H1 (cell line): ENCODE measurements around the gene MC4R. TPM values are rescaled to one million over a fixed set of nuclear protein-coding genes. Genes with fewer than 3 reads are reported as not detected.
A peak's percentile ranks its signal among the peaks of the same experiment; 100 is the strongest.

ENCODE experiments used
- CTCF ChIA-PET: fragments of 300-600 bp; sonication (Branson Sonifier 250); formaldehyde crosslinking; loops from one replicate; lab custom pipeline; 2021; ENCODE audit not compliant: partially characterized antibody; lab: Charles Lee
- POLR2A ChIA-PET: fragments of 300-600 bp; sonication (Branson Sonifier 250); formaldehyde crosslinking; loops from one replicate; lab custom pipeline; 2021; ENCODE audit warnings: inconsistent platforms; ENCODE audit not compliant: partially characterized antibody; lab: Charles Lee
- DNase-seq, 2 experiments: peaks; one replicate each; pipeline versions ENCODE4 v3.0.0 to v3.0.0-alpha.2; 2010 to 2022; ENCODE audit warnings: low spot score in 2 of 2, low read depth in 1 of 2, mixed read lengths in 1 of 2
- FAIRE-seq: peaks from 2 replicates; lab custom pipeline; 2011; peaks lifted over from hg19 to GRCh38; lab: Jason Lieb, UNC
- H2AFZ ChIP-seq: 2 replicates; pipeline ENCODE4 v1.8.1; 2012; ENCODE audit warnings: low read length, inconsistent platforms
- H2AK5ac ChIP-seq: 2 replicates; pipeline ENCODE4 v1.6.1; 2013; ENCODE audit warnings: low read depth, low read length
- H2BK120ac ChIP-seq: replicated peaks from 2 replicates; pipeline ENCODE3; 2013; ENCODE audit warnings: low read depth, low read length, inconsistent platforms
- H2BK12ac ChIP-seq: 2 replicates; pipeline ENCODE4 v1.6.1; 2013; ENCODE audit warnings: low read depth, low read length
- H2BK15ac ChIP-seq: 2 replicates; pipeline ENCODE4 v1.6.1; 2013; ENCODE audit warnings: low read length
- H2BK20ac ChIP-seq: 2 replicates; pipeline ENCODE4 v1.6.1; 2013; ENCODE audit warnings: low read length
- H2BK5ac ChIP-seq: 2 replicates; pipeline ENCODE4 v1.6.1; 2013; ENCODE audit warnings: low read depth, low read length
- H3K14ac ChIP-seq: 2 replicates; pipeline ENCODE4 v1.6.1; 2013; ENCODE audit warnings: inconsistent platforms; ENCODE audit not compliant: insufficient read length
- H3K18ac ChIP-seq: 2 replicates; pipeline ENCODE4 v1.6.1; 2013; ENCODE audit warnings: low read length; ENCODE audit errors: extremely low read depth
- H3K23ac ChIP-seq: 2 replicates; pipeline ENCODE4 v1.6.1; 2013; ENCODE audit warnings: inconsistent platforms; ENCODE audit not compliant: insufficient read length
- H3K23me2 ChIP-seq: 2 replicates; pipeline ENCODE4 v1.6.1; 2013; ENCODE audit warnings: low read depth, low read length
- H3K27ac ChIP-seq: 2 replicates; pipeline ENCODE4 v1.6.1; 2011; ENCODE audit warnings: low read depth, low read length, inconsistent platforms
- H3K27me3 ChIP-seq, 4 experiments: replicated peaks in 1 of 4; 1 replicate in 1 of 4; 2 replicates in 3 of 4; pipeline versions ENCODE4 v1.6.1 to v1.8.1; 2011 to 2013; ENCODE audit warnings: low read length in 3 of 4, mild to moderate bottlenecking in 3 of 4, inconsistent platforms in 2 of 4, mixed read lengths in 2 of 4, moderate library complexity in 1 of 4; ENCODE audit not compliant: control insufficient read depth in 3 of 4, insufficient read depth in 3 of 4; ENCODE audit errors: extremely low read depth in 1 of 4
- H3K36me3 ChIP-seq, 4 experiments: 2 replicates each; pipeline versions ENCODE4 v1.6.1 to v1.8.1; 2011 to 2013; ENCODE audit warnings: mild to moderate bottlenecking in 4 of 4, low read length in 3 of 4, moderate library complexity in 2 of 4, control low read depth in 1 of 4, inconsistent platforms in 1 of 4; ENCODE audit not compliant: insufficient read depth in 4 of 4, control insufficient read depth in 2 of 4
- H3K4ac ChIP-seq: replicated peaks from 2 replicates; pipeline ENCODE3; 2013; ENCODE audit warnings: low read length, low read depth, mixed read lengths, inconsistent platforms; ENCODE audit not compliant: insufficient read length
- H3K4me1 ChIP-seq, 4 experiments: replicated peaks in 1 of 4; 1 replicate in 1 of 4; 2 replicates in 3 of 4; pipeline versions ENCODE4 v1.6.1 to v1.8.1; 2011 to 2013; ENCODE audit warnings: low read length in 3 of 4, inconsistent platforms in 2 of 4, mixed read lengths in 1 of 4; ENCODE audit not compliant: insufficient read depth in 4 of 4, control insufficient read depth in 3 of 4
- H3K4me2 ChIP-seq, 2 experiments: 2 replicates each; pipeline versions ENCODE4 v1.6.1 to v1.8.1; 2011 to 2013; ENCODE audit warnings: low read depth in 2 of 2, low read length in 2 of 2, control low read depth in 1 of 2, inconsistent platforms in 1 of 2, mild to moderate bottlenecking in 1 of 2; ENCODE audit not compliant: insufficient read depth in 1 of 2
- H3K4me3 ChIP-seq, 4 experiments: fragments of 200-600, 300-600 bp in 1 of 4; sonication (generic), shearing (Covaris generic), sonication (Bioruptor Twin) in 1 of 4; 2 replicates each; pipeline versions ENCODE4 v1.5.1 to v1.8.1; 2011 to 2016; ENCODE audit warnings: low read length in 4 of 4, low read depth in 3 of 4, control low read depth in 2 of 4, inconsistent platforms in 2 of 4, mild to moderate bottlenecking in 2 of 4, mixed read lengths in 1 of 4, moderate library complexity in 1 of 4; ENCODE audit not compliant: insufficient read depth in 2 of 4; ENCODE audit errors: extremely low read depth in 1 of 4
- H3K56ac ChIP-seq: replicated peaks from 2 replicates; pipeline ENCODE3; 2013; ENCODE audit warnings: low read depth, mild to moderate bottlenecking, mixed read lengths, low read length, inconsistent platforms; ENCODE audit not compliant: insufficient read length
- H3K79me1 ChIP-seq: 2 replicates; pipeline ENCODE4 v1.6.1; 2013; ENCODE audit warnings: low read depth, low read length, control low read depth
- H3K79me2 ChIP-seq, 2 experiments: 2 replicates each; pipeline versions ENCODE4 v1.6.1 to v1.8.1; 2012 to 2013; ENCODE audit warnings: low read length in 2 of 2, mild to moderate bottlenecking in 2 of 2, inconsistent platforms in 1 of 2; ENCODE audit not compliant: insufficient read depth in 2 of 2, control insufficient read depth in 1 of 2
- H3K9ac ChIP-seq, 4 experiments: replicated peaks in 1 of 4; 1 replicate in 1 of 4; 2 replicates in 3 of 4; pipeline versions ENCODE4 v1.6.1 to v1.8.1; 2011 to 2013; ENCODE audit warnings: low read depth in 3 of 4, low read length in 3 of 4, control low read depth in 2 of 4, mild to moderate bottlenecking in 2 of 4, moderate library complexity in 2 of 4, inconsistent platforms in 1 of 4; ENCODE audit errors: extremely low read depth in 1 of 4
- H3K9me3 ChIP-seq, 2 experiments: 2 replicates each; pipeline versions ENCODE4 v1.6.1 to v1.8.1; 2012 to 2013; ENCODE audit warnings: mild to moderate bottlenecking in 2 of 2, moderate library complexity in 2 of 2, control low read depth in 1 of 2, inconsistent platforms in 1 of 2, low read depth in 1 of 2, low read length in 1 of 2, mixed read lengths in 1 of 2; ENCODE audit not compliant: insufficient read depth in 2 of 2
- H4K20me1 ChIP-seq, 2 experiments: replicated peaks in 1 of 2; 2 replicates each; pipeline versions ENCODE3 to v1.8.1; 2011 to 2013; ENCODE audit warnings: inconsistent platforms in 2 of 2, low read length in 2 of 2, mild to moderate bottlenecking in 1 of 2; ENCODE audit not compliant: insufficient read depth in 2 of 2, control insufficient read depth in 1 of 2
- H4K5ac ChIP-seq: 2 replicates; pipeline ENCODE4 v1.6.1; 2013; ENCODE audit warnings: low read length, low read depth, mixed read lengths, inconsistent platforms; ENCODE audit not compliant: insufficient read length
- H4K8ac ChIP-seq: 2 replicates; pipeline ENCODE4 v1.8.0; 2013; ENCODE audit warnings: mild to moderate bottlenecking, moderate library complexity, low read length, inconsistent platforms; ENCODE audit not compliant: insufficient read depth; ENCODE audit errors: extremely low read depth
- H4K91ac ChIP-seq: replicated peaks from 2 replicates; pipeline ENCODE3; 2013; ENCODE audit warnings: low read length, mixed read lengths, inconsistent platforms; ENCODE audit not compliant: insufficient read length
- ASH2L ChIP-seq: fragments of 200-600, 300-600 bp; sonication (generic); IDR thresholded peaks from one replicate; pipeline ENCODE4 v1.7.1; 2017; ENCODE audit warnings: low read length
- CREB1 ChIP-seq: IDR thresholded peaks from 2 replicates; pipeline ENCODE4 v1.6.1; 2012; ENCODE audit warnings: inconsistent platforms
- CTCF ChIP-seq, 3 experiments: IDR thresholded peaks; 1 replicate in 2 of 3; 2 replicates in 1 of 3; pipeline versions ENCODE4 v1.5.1 to v1.6.1; 2011; ENCODE audit warnings: low read length in 3 of 3, mild to moderate bottlenecking in 3 of 3, inconsistent platforms in 2 of 3, low read depth in 1 of 3, moderate library complexity in 1 of 3; ENCODE audit not compliant: insufficient read depth in 1 of 3; ENCODE audit errors: control extremely low read depth in 1 of 3
- FOSL1 ChIP-seq: IDR thresholded peaks from 2 replicates; pipeline ENCODE4 v1.6.1; 2011; ENCODE audit warnings: mild to moderate bottlenecking, low read depth, low read length, moderate library complexity; ENCODE audit not compliant: insufficient read depth
- HDAC6 ChIP-seq: IDR thresholded peaks from one replicate; pipeline ENCODE4 v1.7.1; 2012; ENCODE audit warnings: low read depth, mild to moderate bottlenecking, inconsistent platforms, low read length, moderate library complexity
- RXRA ChIP-seq: IDR thresholded peaks from 2 replicates; pipeline ENCODE4 v1.6.1; 2011; ENCODE audit warnings: low read depth, mild to moderate bottlenecking, low read length, moderate library complexity; ENCODE audit not compliant: insufficient read depth
- SP4 ChIP-seq: IDR thresholded peaks from 2 replicates; pipeline ENCODE4 v1.6.1; 2012; ENCODE audit warnings: low read length, inconsistent platforms
- WGBS, 2 experiments: shearing (Covaris generic) in 1 of 2; methylation state at CpG; one replicate each; pipeline versions ENCODE4 v1.1.6 to v1.1.7; 2013 to 2015; ENCODE audit warnings: low lambda C conversion rate in 2 of 2, mixed read lengths in 2 of 2, inconsistent platforms in 1 of 2, low coverage in 1 of 2, missing lambda C conversion rate in 1 of 2; ENCODE audit not compliant: insufficient replicate concordance in 2 of 2, insufficient coverage in 1 of 2, insufficient read length in 1 of 2; ENCODE audit errors: extremely low coverage in 1 of 2, missing lambda C conversion rate in 1 of 2; 5-methylcytosine and 5-hydroxymethylcytosine counted together
- long read RNA-seq, 2 experiments: library from RNA in 1 of 2; library from capped mRNA in 1 of 2; stranded (forward); transcript quantifications; one replicate each; pipeline ENCODE4 v2.0.0, GENCODE V29; 2021; ENCODE audit warnings: inconsistent platforms in 1 of 2
- polyA minus RNA-seq, 3 experiments: library from RNA; depleted of rRNA, polyadenylated mRNA; stranded (reverse); fragments of >200 nt; gene quantifications; 1 replicate in 2 of 3; 2 replicates in 1 of 3; pipeline ENCODE4 v1.2.3, GENCODE V29; 2011
- polyA plus RNA-seq, 7 experiments: library from polyadenylated mRNA; depleted of rRNA in 3 of 7; stranded (reverse) in 5 of 7; unstranded in 2 of 7; fragments of >200 nt in 5 of 7; fragments of 200-250 nt in 2 of 7; gene quantifications; 1 replicate in 5 of 7; 2 replicates in 1 of 7; 4 replicates in 1 of 7; pipeline versions ENCODE4 v1.2.1 to v1.2.3, GENCODE V29; 2011 to 2013; ENCODE audit warnings: missing spikeins in 2 of 7, mixed read lengths in 2 of 7
- total RNA-seq: library from RNA; stranded (reverse); fragmentation: NEBNext Ultra II Directional; extraction: Animal tissue kit (Norgen Biotek cat#: 25700); gene quantifications from 2 replicates; pipeline ENCODE4 v1.2.1, GENCODE V29; 2021
- TF ChIP-seq, protein P1 (sequence below): IDR thresholded peaks from 2 replicates; pipeline ENCODE4 v1.6.1; 2012; ENCODE audit warnings: inconsistent platforms

The MC4R gene
- total RNA-seq (not detected in 2 replicates), polyA plus RNA-seq (2011; rRNA removed) (0.11 TPM in 1 of 2 replicates, not detected in the other), polyA minus RNA-seq (2011; rRNA and poly(A)+ RNA removed) (0.13 TPM in 1 of 2 replicates, not detected in the other)
- not detected for polyA plus RNA-seq (2011; cell fraction: cytosol; rRNA removed)
- not detected for polyA plus RNA-seq (2011; cell fraction: nucleus; rRNA removed)
- polyA plus RNA-seq (2012, experiment 1 of 2) = 0.19 TPM in 1 of 4 replicates, not detected in the others
- not detected for polyA plus RNA-seq (2012, experiment 2 of 2)
- polyA plus RNA-seq (2013, experiment 1 of 2) = 0.16 TPM
- polyA plus RNA-seq (2013, experiment 2 of 2) = 0.13 TPM
- polyA minus RNA-seq (2011; cell fraction: cytosol; rRNA and poly(A)+ RNA removed) = not detected
- not detected for polyA minus RNA-seq (2011; cell fraction: nucleus; rRNA and poly(A)+ RNA removed)
- long read RNA-seq, experiment 1 = 0 reads
- long read RNA-seq, experiment 2 = 0 reads

DNA sequence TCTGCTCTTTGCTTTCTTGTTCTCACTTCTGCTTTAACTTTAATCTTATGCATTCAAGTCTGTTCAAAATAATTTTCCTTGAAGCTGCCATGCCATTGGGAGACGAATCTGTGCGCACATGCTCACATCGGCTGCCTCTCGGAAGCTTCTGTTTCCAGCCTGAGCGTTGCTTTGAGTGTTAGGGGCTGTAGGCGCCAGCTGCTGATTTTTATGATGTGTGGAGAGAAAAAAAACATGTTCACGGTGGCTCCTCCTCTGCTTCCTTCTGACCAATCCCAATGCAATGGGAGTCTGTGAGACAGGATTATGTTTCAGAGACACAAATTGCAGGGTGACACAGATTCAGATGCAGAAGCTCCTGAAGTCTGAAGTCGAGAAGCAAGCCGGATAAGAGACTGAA, at the start of gene MC4R:
Gene MC4R, minus strand, starts transcription at position 180 of the 400 bp plus-strand sequence. CDS start 426 bp downstream, outside the sequence.
- Histone ChIP-seq H2BK12ac (no peak within 1 kb of the TSS), H2BK120ac (no peak within 1 kb of the TSS), H2AFZ (peak within 1 kb of the TSS; percentile 71), H2BK15ac (no peak within 1 kb of the TSS), H4K91ac (no peak within 1 kb of the TSS), H2BK5ac (no peak within 1 kb of the TSS), H3K9me3 (0 out of 4 replicates have a peak, but pooled peaks cover 0 to 3% of the 10 kb centered on the region in 2 experiments), H3K18ac (no peak within 1 kb of the TSS), H3K56ac (no peak within 1 kb of the TSS), H3K27me3 (no peaks in the 10 kb centered on the region), H2BK20ac (no peak within 1 kb of the TSS), H4K20me1 (no peaks in the 10 kb centered on the region), H3K27ac (no peak within 1 kb of the TSS), H3K23ac (no peak within 1 kb of the TSS), H4K5ac (no peak within 1 kb of the TSS), H3K23me2 (no peaks in the 10 kb centered on the region), H3K4me3 (no peak within 1 kb of the TSS), H4K8ac (no peak within 1 kb of the TSS), H3K79me2 (no peaks in the 10 kb centered on the region), H3K4me1 (peaks cover 0 to 6% (median 2%) of the 10 kb centered on the region in 4 experiments; a peak in 2 of 7 replicates), H3K4ac (no peak within 1 kb of the TSS), H3K14ac (no peak within 1 kb of the TSS), H3K9ac (no peak within 1 kb of the TSS), H3K4me2 (no peak within 1 kb of the TSS), H2AK5ac (no peak within 1 kb of the TSS), H3K79me1 (no peaks in the 10 kb centered on the region), H3K36me3 (no peaks in the 10 kb centered on the region)
- DNase-seq (no peak), FAIRE-seq (peak; percentile 42)
- CTCF ChIA-PET = interaction anchor here (1.1 to 1.5 kb wide), 2 partner anchors 377 to 385 kb away, joined by 3 to 4 read pairs; no protein-coding TSS in a partner anchor
- WGBS, 2 experiments = 61% methylated on average over 9 of the region's 9 CpGs; no CpG with 5 or more reads in 1 of the 2 experiments
- POLR2A ChIA-PET = no interaction called here
- no peak for TF ChIP-seq RXRA
- TF ChIP-seq, protein P1, sequence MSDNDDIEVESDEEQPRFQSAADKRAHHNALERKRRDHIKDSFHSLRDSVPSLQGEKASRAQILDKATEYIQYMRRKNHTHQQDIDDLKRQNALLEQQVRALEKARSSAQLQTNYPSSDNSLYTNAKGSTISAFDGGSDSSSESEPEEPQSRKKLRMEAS = no peak
- no peak for TF ChIP-seq HDAC6
- TF ChIP-seq SP4 = no peak
- no peak for TF ChIP-seq FOSL1
- no peak for TF ChIP-seq CREB1
- TF ChIP-seq ASH2L = no peak
- no peak for TF ChIP-seq CTCF (IDR thresholded peaks at IDR 0.05; ENCODE audit: control extremely low read depth in 1 of 3, insufficient read depth in 1 of 3, low read depth in 1 of 3, low read length in 3 of 3)
